ENCODE results near the gene GOSR1. TPM values are rescaled to one million over a fixed set of nuclear protein-coding genes. Genes with fewer than 3 reads are reported as not detected.
"Not testable (repeated sequence)": the region's sequence is repeated elsewhere in the genome, so short reads cannot be mapped to it uniquely, and the experiment has no call there.

GOSR1 gene
- total RNA-seq, 2 donors from 2014 or later = 29.6 to 54.9 TPM

- Histone ChIP-seq H3K9me3 (no peaks in the 10 kb centered on the region), H3K36me3 (no peaks in the 10 kb centered on the region), H3K27ac (no peak overlapping the region), H3K4me1 (ENCODE audit: control insufficient read depth in 1 of 2, low read depth in 2 of 2) (no peaks in the 10 kb centered on the region), H3K4me3 (no peak overlapping the region), H3K27me3 (replicated peaks; ENCODE audit: insufficient read depth) (no peaks in the 10 kb centered on the region)
- no peak for ATAC-seq (ENCODE audit: insufficient number of reproducible peaks, low FRiP score, low read depth)
- TF ChIP-seq, protein P1, sequence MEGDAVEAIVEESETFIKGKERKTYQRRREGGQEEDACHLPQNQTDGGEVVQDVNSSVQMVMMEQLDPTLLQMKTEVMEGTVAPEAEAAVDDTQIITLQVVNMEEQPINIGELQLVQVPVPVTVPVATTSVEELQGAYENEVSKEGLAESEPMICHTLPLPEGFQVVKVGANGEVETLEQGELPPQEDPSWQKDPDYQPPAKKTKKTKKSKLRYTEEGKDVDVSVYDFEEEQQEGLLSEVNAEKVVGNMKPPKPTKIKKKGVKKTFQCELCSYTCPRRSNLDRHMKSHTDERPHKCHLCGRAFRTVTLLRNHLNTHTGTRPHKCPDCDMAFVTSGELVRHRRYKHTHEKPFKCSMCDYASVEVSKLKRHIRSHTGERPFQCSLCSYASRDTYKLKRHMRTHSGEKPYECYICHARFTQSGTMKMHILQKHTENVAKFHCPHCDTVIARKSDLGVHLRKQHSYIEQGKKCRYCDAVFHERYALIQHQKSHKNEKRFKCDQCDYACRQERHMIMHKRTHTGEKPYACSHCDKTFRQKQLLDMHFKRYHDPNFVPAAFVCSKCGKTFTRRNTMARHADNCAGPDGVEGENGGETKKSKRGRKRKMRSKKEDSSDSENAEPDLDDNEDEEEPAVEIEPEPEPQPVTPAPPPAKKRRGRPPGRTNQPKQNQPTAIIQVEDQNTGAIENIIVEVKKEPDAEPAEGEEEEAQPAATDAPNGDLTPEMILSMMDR (IDR thresholded peaks at IDR 0.05) = no peak
- no peak for DNase-seq (ENCODE audit: low spot score)
Measured at GRCh38 chr17:30541802-30542201, 64.6 kb downstream of the GOSR1 start.

- no peaks in the 10 kb centered on the region for H3K9me3 ChIP-seq
- H3K27ac ChIP-seq = no peak overlapping the region
- DNase-seq (ENCODE audit: low spot score) (no peak), ATAC-seq (ENCODE audit: insufficient number of reproducible peaks, low FRiP score, low read depth) (no peak)
- H3K27me3 ChIP-seq (replicated peaks; ENCODE audit: insufficient read depth) = no peaks in the 10 kb centered on the region
- H3K4me1 ChIP-seq (ENCODE audit: control insufficient read depth in 1 of 2, low read depth in 2 of 2) = no peaks in the 10 kb centered on the region
- TF ChIP-seq, protein P1 (IDR thresholded peaks at IDR 0.05) = no peak
- no peak overlapping the region for H3K4me3 ChIP-seq
- no peaks in the 10 kb centered on the region for H3K36me3 ChIP-seq
Measured at GRCh38 chr17:30543456-30543855, 66.2 kb downstream of the GOSR1 start.

- Histone ChIP-seq H3K27me3 (replicated peaks; ENCODE audit: insufficient read depth) (no peaks in the 10 kb centered on the region), H3K36me3 (no peaks in the 10 kb centered on the region), H3K4me3 (no peak overlapping the region), H3K27ac (no peak overlapping the region), H3K9me3 (no peaks in the 10 kb centered on the region), H3K4me1 (ENCODE audit: control insufficient read depth in 1 of 2, low read depth in 2 of 2) (no peaks in the 10 kb centered on the region)
- ATAC-seq (ENCODE audit: insufficient number of reproducible peaks, low FRiP score, low read depth) (no peak), DNase-seq (ENCODE audit: low spot score) (no peak)
- TF ChIP-seq, protein P1 (IDR thresholded peaks at IDR 0.05) = no peak
Measured at GRCh38 chr17:30545024-30545423, 67.8 kb downstream of the GOSR1 start.

GRCh38 chr17:30547778-30548573, 70.8 kb downstream of the GOSR1 start:
- ATAC-seq (ENCODE audit: insufficient number of reproducible peaks, low FRiP score, low read depth) = no peak
- H3K27ac ChIP-seq = no peak overlapping the region
- H3K9me3 ChIP-seq = no peaks in the 10 kb centered on the region
- no peak for DNase-seq (ENCODE audit: low spot score)
- no peaks in the 10 kb centered on the region for H3K4me1 ChIP-seq (ENCODE audit: control insufficient read depth in 1 of 2, low read depth in 2 of 2)
- no peaks in the 10 kb centered on the region for H3K36me3 ChIP-seq
- H3K27me3 ChIP-seq (replicated peaks; ENCODE audit: insufficient read depth) = no peaks in the 10 kb centered on the region
- no peak overlapping the region for H3K4me3 ChIP-seq
- TF ChIP-seq, protein P1 (IDR thresholded peaks at IDR 0.05) = no peak

- DNase-seq (ENCODE audit: low spot score); H3K27ac ChIP-seq; H3K27me3 ChIP-seq (replicated peaks; ENCODE audit: insufficient read depth); H3K36me3 ChIP-seq; H3K4me3 ChIP-seq; H3K9me3 ChIP-seq; ATAC-seq (ENCODE audit: insufficient number of reproducible peaks, low FRiP score, low read depth); H3K4me1 ChIP-seq (ENCODE audit: control insufficient read depth in 1 of 2, low read depth in 2 of 2): not testable (repeated sequence)
Measured at GRCh38 chr17:30549181-30549580, 72.0 kb downstream of the GOSR1 start.

All from thoracic aorta (tissue), 2 donors.